ENCODE data around the gene INAFM2. TPM values are rescaled to one million over a fixed set of nuclear protein-coding genes. Genes with fewer than 3 reads are reported as not detected.

The INAFM2 gene
- total and polyA plus RNA-seq, 9 of the 15 experiments (the other 6 are each of a cell fraction or from before 2014, with no cell fraction given), result 11.8 to 43.1 (median 27.2) TPM

DNA sequence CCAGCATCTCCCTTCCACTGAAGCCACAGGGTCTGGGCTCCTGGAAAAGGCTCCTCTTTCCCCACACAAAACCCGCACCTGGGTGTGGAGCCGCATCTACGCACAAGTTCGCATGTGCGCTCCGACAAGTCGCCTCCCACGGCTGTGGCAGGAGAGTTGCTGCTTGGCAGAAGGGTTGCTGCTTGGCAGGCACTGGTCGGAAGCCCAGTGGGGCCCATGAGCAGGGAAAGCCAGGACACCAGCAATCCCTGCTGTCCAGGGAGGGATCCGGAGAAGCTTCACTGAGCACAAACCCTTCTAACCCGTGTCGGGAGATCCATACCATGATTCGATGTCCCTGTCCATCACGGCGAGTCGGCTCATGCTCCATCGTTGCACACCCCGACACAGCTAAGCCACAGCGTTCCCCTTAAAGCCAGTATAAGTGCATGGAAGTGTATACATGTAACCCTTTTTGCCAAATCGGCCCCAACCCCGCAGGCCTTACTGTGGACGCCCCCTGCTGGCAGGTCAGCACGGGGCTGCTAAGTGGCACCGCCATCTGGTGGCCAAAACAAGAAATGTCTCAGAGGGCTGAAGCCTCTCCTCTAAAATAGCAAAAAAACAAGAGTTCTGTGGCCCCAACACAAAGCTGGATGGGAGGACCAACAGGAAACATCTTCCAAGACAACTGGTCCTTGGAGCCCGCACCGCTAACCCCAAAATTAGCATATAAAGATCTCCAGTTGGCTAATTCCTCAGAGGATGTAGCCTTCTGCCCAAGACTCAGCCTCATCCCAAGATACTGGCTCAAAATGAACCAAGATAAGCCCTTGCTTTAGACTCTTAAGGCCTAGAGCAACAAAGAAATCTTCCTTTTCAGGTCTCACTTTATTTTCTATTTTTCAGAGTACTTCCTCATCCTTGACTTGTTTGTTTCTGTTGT, 48.9 kb upstream of the INAFM2 start (continued):
- TF ChIP-seq, protein P1, sequence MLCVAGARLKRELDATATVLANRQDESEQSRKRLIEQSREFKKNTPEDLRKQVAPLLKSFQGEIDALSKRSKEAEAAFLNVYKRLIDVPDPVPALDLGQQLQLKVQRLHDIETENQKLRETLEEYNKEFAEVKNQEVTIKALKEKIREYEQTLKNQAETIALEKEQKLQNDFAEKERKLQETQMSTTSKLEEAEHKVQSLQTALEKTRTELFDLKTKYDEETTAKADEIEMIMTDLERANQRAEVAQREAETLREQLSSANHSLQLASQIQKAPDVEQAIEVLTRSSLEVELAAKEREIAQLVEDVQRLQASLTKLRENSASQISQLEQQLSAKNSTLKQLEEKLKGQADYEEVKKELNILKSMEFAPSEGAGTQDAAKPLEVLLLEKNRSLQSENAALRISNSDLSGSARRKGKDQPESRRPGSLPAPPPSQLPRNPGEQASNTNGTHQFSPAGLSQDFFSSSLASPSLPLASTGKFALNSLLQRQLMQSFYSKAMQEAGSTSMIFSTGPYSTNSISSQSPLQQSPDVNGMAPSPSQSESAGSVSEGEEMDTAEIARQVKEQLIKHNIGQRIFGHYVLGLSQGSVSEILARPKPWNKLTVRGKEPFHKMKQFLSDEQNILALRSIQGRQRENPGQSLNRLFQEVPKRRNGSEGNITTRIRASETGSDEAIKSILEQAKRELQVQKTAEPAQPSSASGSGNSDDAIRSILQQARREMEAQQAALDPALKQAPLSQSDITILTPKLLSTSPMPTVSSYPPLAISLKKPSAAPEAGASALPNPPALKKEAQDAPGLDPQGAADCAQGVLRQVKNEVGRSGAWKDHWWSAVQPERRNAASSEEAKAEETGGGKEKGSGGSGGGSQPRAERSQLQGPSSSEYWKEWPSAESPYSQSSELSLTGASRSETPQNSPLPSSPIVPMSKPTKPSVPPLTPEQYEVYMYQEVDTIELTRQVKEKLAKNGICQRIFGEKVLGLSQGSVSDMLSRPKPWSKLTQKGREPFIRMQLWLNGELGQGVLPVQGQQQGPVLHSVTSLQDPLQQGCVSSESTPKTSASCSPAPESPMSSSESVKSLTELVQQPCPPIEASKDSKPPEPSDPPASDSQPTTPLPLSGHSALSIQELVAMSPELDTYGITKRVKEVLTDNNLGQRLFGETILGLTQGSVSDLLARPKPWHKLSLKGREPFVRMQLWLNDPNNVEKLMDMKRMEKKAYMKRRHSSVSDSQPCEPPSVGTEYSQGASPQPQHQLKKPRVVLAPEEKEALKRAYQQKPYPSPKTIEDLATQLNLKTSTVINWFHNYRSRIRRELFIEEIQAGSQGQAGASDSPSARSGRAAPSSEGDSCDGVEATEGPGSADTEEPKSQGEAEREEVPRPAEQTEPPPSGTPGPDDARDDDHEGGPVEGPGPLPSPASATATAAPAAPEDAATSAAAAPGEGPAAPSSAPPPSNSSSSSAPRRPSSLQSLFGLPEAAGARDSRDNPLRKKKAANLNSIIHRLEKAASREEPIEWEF (CRISPR knock-in tag; IDR thresholded peaks at IDR 0.05), result no peak
- TF ChIP-seq, protein P2, sequence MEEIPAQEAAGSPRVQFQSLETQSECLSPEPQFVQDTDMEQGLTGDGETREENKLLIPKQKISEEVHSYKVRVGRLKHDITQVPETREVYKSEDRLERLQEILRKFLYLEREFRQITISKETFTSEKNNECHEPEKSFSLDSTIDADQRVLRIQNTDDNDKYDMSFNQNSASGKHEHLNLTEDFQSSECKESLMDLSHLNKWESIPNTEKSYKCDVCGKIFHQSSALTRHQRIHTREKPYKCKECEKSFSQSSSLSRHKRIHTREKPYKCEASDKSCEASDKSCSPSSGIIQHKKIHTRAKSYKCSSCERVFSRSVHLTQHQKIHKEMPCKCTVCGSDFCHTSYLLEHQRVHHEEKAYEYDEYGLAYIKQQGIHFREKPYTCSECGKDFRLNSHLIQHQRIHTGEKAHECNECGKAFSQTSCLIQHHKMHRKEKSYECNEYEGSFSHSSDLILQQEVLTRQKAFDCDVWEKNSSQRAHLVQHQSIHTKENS (CRISPR knock-in tag; IDR thresholded peaks at IDR 0.05), result no peak
- TF ChIP-seq MYC (IDR thresholded peaks at IDR 0.05; ENCODE audit: low read depth, low read length) (peak; percentile 42; the same call in 1 of the 2 replicates), MYC (CRISPR knock-in tag; IDR thresholded peaks at IDR 0.05; ENCODE audit: borderline replicate concordance, low read depth) (no peak), JUNB (CRISPR knock-in tag; conservative IDR thresholded peaks at IDR 0.05) (no peak), EHMT2 (IDR thresholded peaks at IDR 0.05) (no peak), KAT7 (CRISPR knock-in tag; IDR thresholded peaks at IDR 0.05; ENCODE audit: borderline replicate concordance) (no peak), KHSRP (IDR thresholded peaks at IDR 0.05) (no peak), MEF2A (IDR thresholded peaks at IDR 0.05; ENCODE audit: control insufficient read depth, low read depth, low read length) (no peak)

Measured in K562 (cell line).